Measurements from ENCODE around the gene CDK2.
"Not testable (repeated sequence)": the region's sequence is repeated elsewhere in the genome, so short reads cannot be mapped to it uniquely, and the experiment has no call there.

CDK2 gene

DNA sequence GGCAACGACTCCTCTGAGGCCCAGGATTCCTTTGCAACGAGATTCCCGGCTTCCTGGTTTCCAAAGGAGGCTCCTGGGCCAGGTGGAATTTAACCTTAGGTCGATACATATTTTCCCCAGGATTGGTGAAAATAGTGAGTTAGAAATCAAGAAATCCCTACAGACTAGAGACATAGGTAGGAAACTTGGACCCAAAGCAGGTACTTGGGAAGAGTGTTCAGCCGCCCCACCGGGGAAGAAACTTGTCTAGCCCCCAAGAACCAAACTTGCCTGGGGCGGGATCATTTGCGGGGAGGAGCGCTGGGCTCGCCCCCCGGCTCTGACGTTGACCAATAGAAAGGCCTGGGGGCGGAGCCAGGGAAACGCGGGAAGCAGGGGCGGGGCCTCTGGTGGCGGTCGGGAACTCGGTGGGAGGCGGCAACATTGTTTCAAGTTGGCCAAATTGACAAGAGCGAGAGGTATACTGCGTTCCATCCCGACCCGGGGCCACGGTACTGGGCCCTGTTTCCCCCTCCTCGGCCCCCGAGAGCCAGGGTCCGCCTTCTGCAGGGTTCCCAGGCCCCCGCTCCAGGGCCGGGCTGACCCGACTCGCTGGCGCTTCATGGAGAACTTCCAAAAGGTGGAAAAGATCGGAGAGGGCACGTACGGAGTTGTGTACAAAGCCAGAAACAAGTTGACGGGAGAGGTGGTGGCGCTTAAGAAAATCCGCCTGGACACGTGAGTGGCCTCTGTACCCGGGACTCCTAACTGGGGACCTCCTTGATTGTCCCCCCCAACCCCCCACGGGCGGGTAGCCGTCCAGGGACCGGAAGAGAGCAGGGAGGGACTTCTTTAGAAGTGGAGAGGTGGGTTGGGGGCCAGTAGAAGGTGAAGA is at the start of gene CDK2:
Gene CDK2, plus strand, starts transcription at position 423 of the 874 bp plus-strand sequence. Its CDS starts 179 bp downstream, at position 602.
- Mint-ChIP-seq H3K27ac (peak within 1 kb of the TSS; percentile 83), H3K27me3 (peaks cover 4% of the 10 kb centered on the region), H3K4me1 (peaks cover 48% of the 10 kb centered on the region), H3K9me3 (no peaks in the 10 kb centered on the region), H3K4me3 (peak within 1 kb of the TSS; percentile 92), H3K36me3 (peaks cover 22% of the 10 kb centered on the region)
- DNase-seq, result peak; percentile 94
- CTCF ChIA-PET, result no interaction called here

DNA sequence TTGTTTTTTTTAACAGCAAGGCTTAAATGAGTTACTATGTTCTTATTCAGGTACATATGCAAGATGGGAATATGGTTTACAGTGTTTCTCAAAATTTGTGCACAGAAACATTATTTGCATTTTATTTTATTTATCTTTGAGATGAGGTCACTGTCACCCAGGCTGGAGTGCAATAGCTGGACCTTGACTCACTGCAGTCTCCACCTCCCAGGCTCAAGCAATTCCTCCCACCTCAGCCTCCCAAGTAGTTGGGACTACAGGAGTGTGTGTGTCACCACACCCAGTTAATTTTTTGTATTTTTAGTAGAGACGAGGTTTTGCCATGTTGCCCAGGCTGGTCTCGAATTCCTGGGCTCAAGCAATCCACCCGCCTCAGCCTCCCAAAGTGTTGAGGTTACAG is 47.6 kb upstream of the CDK2 start:
- not testable (repeated sequence) for H3K4me3 Mint-ChIP-seq, H3K9me3 Mint-ChIP-seq, H3K27ac Mint-ChIP-seq, H3K27me3 Mint-ChIP-seq, DNase-seq
- CTCF ChIA-PET, result interaction anchor here (0.9 kb wide), 1 partner anchor 21 kb away, joined by 3 read pairs; no protein-coding TSS in a partner anchor
- peaks cover 44% of the 10 kb centered on the region for H3K36me3 Mint-ChIP-seq
- peaks cover 60% of the 10 kb centered on the region for H3K4me1 Mint-ChIP-seq

DNA sequence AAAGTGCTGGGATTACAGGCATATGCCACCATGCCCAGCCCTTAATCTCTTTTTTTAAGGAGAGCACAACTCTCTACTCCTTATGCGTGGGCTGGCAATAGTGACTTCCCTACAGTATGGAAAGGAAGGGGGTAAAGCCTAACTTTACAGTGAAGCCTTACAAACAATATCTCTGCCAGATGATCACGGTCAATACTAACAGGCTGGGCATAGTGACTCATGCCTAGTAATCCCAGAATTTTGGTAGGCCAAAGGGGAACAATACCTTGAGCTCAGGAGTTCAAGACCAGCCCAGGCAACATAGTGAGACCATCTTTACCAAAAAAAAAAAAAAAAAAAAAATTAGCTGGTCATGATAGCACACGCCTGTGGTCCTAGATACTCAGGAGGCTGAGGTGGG is 44.5 kb upstream of the CDK2 start:
- Mint-ChIP-seq H3K4me1 (peaks cover 57% of the 10 kb centered on the region), H3K9me3 (no peaks in the 10 kb centered on the region), H3K4me3 (no peak overlapping the region), H3K27ac (peak overlapping the region; percentile 29), H3K27me3 (no peaks in the 10 kb centered on the region), H3K36me3 (peaks cover 46% of the 10 kb centered on the region)
- CTCF ChIA-PET, result interaction anchor here (0.6 kb wide), 2 partner anchors 266 to 597 kb away, joined by 3 to 5 read pairs; no protein-coding TSS in a partner anchor
- DNase-seq, result no peak

DNA sequence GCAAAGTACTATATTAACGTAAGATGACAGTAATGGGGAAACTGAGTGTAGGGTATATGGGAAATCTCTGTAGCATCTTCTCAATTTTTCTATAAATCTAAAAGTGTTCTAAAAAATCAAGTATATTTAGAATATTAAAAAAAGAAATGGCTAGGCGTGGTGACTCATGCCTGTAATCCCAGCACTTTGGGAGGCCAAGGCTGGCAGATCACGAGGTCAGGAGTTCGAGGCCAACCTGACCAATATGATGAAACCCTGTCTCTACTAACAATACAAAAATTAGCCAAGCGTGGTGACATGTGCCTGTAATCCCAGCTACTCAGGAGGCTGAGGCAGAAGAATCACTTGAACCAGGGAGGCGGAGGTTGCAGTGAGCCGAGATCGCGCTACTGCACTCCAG is 43.0 kb upstream of the CDK2 start:
- H3K4me1 Mint-ChIP-seq, result peaks cover 55% of the 10 kb centered on the region
- H3K9me3 Mint-ChIP-seq, CTCF ChIA-PET, H3K4me3 Mint-ChIP-seq, H3K27me3 Mint-ChIP-seq, DNase-seq: not testable (repeated sequence)
- H3K36me3 Mint-ChIP-seq, result peaks cover 49% of the 10 kb centered on the region
- peak overlapping the region; percentile 17 for H3K27ac Mint-ChIP-seq

DNA sequence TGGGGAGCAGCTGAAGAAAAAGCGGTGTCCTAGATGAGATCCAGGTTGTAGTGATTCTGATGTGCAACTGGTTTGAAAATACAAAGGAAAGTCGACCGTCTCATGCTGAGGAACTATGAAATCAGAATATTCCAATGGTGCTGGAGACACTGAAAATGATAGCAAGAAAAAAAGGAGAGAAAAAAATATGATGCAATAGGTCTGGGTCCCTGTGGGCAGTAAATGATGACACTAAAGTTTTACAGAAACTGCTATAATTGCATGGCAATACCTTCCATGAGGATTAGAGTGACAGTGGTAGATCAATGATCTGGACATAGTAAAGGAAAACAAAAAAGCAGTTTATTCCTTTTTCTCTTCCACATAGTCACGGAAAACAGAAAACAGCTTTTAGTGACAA is 41.3 kb upstream of the CDK2 start:
- H3K4me1 Mint-ChIP-seq, result peaks cover 58% of the 10 kb centered on the region
- CTCF ChIA-PET, result interaction anchor here (0.9 to 3.7 kb wide), 8 partner anchors 9 to 187 kb away, joined by 3 to 66 read pairs (median 5); partner anchors contain the start of genes DNAJC14, ORMDL2 and SARNP
- DNase-seq, result no peak
- H3K36me3 Mint-ChIP-seq, result peaks cover 46% of the 10 kb centered on the region
- no peaks in the 10 kb centered on the region for H3K27me3 Mint-ChIP-seq
- H3K27ac Mint-ChIP-seq, result peak overlapping the region; percentile 100
- no peaks in the 10 kb centered on the region for H3K9me3 Mint-ChIP-seq
- H3K4me3 Mint-ChIP-seq, result peak overlapping the region; percentile 92

DNA sequence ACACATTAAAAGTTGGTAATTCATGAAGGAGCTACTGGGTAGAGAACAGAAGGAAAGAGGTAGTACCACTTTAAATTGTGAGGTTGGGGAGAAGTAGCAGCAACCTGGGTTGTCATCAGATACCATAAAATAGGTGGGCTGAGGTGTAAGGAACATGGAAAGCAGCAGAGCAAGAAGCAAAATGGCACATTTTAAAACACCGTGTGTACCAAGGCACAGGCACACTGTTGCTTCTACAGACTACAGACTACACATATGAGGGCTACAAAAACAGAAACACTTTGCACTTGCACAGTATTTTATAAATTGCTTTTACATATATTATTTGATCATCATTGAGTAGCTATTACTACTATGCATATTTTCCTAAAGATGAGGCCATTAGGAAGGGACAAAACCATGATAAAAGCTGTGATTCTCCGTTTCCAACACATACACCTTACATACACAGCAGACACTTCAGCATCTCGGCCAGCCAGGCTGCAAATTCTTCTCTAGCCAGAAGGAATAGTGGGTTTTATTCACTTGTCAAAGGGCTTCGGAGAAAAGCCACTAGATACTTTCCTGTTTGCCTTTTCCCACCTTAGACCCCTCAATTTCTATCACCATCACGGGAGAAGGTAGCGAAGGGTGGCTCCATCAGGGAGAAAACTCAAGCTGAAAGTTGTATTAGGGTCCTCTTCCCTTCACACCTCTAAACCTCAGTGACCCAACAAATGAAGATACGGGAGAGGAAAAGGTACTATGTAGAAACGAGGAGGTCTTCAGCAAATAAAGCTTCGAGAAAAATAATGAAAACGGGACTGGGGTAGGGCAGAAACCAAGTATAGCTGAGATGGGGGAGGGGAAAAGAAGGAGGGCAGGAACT is 40.5 kb upstream of the CDK2 start:
- peak; percentile 33 for DNase-seq
- H3K9me3 Mint-ChIP-seq, result no peaks in the 10 kb centered on the region
- H3K4me1 Mint-ChIP-seq, result peaks cover 57% of the 10 kb centered on the region
- peak overlapping the region; percentile 100 for H3K27ac Mint-ChIP-seq
- CTCF ChIA-PET, result interaction anchor here (0.7 to 3.7 kb wide), 11 partner anchors 9 to 187 kb away, joined by 3 to 66 read pairs (median 4); partner anchors contain the start of gene DNAJC14
- peak overlapping the region; percentile 92 for H3K4me3 Mint-ChIP-seq
- peaks cover 45% of the 10 kb centered on the region for H3K36me3 Mint-ChIP-seq
- no peaks in the 10 kb centered on the region for H3K27me3 Mint-ChIP-seq

DNA sequence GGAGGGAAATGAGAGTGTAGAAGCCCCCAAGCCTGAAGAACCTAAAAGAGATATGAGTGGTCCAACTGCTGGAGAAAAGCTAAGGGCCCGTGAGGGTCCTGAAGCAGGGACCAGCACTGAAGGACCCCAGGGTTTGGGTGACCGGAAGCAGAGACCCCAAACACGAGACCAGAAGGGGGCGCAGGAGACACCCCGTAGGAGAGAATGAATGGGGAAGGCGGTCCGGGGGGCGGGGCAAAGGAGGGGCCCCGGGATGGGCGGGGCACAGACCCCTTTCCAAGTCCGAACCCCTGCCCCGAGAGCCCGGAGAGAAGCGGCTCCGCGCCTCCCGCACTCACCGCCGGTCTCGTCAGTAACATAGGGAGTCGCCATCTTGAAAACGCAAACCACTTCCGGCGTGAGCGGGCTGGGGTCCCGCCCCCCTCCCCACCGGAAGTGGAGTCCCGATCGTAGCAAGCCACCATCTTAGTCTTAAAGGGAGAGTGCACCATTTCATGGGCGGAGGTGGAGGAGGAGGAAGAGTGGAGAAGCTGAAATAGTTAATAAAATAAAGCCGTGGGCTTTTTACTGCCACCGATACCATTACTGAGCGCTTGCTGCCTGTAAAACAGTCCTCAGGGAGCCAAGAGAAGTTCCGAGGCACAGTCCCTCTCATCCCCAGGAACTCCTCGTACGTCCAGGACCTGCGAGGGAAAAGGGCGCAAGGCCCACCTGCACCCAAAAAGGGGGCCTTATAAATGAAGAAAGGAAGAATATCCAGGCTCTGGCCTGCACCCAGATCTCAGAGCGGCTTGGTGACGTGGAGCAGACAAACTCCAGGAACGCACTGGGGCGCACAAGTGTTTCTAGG is 39.7 kb upstream of the CDK2 start:
- Mint-ChIP-seq H3K4me1 (peaks cover 50% of the 10 kb centered on the region), H3K4me3 (peak overlapping the region; percentile 92), H3K9me3 (no peaks in the 10 kb centered on the region), H3K27ac (peak overlapping the region; percentile 100), H3K27me3 (no peaks in the 10 kb centered on the region), H3K36me3 (peaks cover 48% of the 10 kb centered on the region)
- CTCF ChIA-PET, result interaction anchor here (0.6 to 3.7 kb wide), 10 partner anchors 10 to 188 kb away, joined by 3 to 66 read pairs (median 4); partner anchors contain the start of genes DNAJC14, ORMDL2 and SARNP
- peak; percentile 97 for DNase-seq

DNA sequence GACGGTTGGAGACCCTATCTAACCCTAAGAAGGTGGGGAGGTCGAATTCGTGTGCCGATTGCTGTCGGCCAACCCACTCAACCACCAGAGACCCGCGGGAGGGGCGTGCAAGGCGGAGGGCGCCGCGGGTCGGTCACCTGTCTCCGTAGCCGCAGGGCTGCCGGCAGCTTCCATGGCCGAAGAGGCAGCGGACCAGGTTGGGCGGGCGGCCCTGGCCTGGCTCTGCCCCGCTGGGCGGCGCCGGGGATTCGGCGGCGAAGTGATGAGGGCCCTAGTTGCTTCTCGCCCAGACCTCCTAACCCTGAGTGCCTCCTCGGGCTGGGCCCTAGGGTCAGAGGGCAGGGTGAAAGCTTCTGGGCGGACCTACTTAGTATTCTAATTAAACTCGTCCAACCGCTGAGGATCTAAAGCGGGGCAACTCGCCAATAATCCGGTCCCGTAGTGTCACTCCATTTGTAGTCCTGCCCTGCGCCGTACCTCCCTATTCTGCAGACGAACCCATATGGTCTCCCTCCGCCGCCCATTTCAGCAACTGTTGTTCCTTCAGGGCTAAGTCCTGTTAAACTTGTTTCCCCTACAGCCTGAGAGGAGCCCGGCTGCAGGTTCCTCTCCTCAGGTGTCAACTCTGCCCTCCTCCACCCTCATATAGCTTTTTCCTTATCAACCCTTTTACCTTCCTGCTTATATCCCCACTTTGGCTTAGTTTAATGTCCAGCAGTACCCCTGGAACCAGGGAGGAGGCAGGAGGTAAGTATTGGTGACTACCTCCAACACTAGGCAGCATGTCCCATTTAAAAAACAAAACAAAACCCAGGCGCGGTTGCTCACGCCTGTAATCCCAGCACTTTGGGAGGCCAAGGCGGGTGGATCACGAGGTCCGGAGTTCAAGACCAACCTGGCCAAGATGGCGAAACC is 38.8 kb upstream of the CDK2 start, which contains the start of gene PYM1:
Gene PYM1, minus strand, starts transcription at position 307 of the 915 bp plus-strand sequence. Its CDS starts 133 bp downstream, at position 174.
- DNase-seq, result peak; percentile 86
- CTCF ChIA-PET, result interaction anchor here (0.6 to 3.7 kb wide), 4 partner anchors 10 to 112 kb away, joined by 3 to 66 read pairs (median 4); partner anchors contain the start of genes ORMDL2 and SARNP
- H3K4me3 Mint-ChIP-seq, result peak within 1 kb of the TSS; percentile 92
- H3K27me3 Mint-ChIP-seq, result no peaks in the 10 kb centered on the region
- H3K4me1 Mint-ChIP-seq, result peaks cover 44% of the 10 kb centered on the region
- H3K9me3 Mint-ChIP-seq, result no peaks in the 10 kb centered on the region
- peak within 1 kb of the TSS; percentile 100 for H3K27ac Mint-ChIP-seq
- H3K36me3 Mint-ChIP-seq, result peaks cover 50% of the 10 kb centered on the region

DNA sequence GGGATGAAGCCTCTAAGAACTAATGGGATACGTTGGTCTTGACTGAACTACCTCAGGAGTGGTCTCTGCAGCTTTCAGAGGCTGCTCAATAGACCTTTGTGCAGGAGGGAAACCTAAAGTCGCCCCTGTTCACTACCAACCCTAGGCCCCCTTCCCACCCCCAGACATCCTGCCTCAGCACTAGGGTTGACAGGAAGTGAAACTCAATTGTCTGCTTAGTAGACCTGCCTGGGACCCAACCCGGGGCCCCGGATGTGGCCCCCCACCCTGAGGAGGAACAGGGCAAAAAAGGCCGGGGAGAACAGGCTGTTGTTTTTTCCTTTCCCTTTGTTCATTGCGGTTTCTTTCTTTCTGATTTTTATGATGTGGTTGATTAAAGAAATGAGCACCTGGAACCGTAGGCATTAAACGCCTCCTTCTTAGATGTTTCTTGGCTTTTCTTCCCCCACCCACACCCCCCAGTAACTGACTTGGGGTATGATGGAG is 37.3 kb upstream of the CDK2 start:
- CTCF ChIA-PET, result interaction anchor here (2.7 kb wide), 1 partner anchor 10 kb away, joined by 18 read pairs; no protein-coding TSS in a partner anchor
- peak overlapping the region; percentile 100 for H3K27ac Mint-ChIP-seq
- H3K4me1 Mint-ChIP-seq, result peaks cover 48% of the 10 kb centered on the region
- H3K36me3 Mint-ChIP-seq, result peaks cover 59% of the 10 kb centered on the region
- peak overlapping the region; percentile 92 for H3K4me3 Mint-ChIP-seq
- H3K27me3 Mint-ChIP-seq, result no peaks in the 10 kb centered on the region
- DNase-seq, result peak; percentile 95
- no peaks in the 10 kb centered on the region for H3K9me3 Mint-ChIP-seq

DNA sequence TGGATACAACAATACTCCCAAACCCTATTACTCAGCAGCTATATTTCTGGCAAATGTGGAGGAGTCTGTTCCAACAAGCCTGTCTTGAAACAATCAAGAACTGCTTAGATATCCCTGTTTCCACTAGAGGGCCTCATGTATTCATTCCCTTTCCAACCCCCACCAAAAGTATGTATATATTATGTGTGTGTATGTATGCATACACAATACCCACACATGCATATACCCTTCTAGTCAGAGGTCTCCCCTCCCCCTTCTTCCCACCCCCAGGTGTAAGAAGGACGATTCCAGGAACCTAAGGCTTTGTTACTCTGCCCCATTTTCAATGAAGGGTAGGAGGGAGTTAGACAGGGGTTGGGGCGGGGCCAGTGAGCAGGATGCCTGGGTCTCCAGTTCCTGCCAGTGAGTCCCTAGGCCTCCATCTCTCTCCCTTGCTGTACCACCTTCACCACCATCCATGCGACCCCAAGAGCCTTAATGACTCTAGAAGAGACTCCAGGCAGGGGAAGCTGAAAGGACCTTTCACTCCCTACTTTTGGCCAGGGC is 35.8 kb upstream of the CDK2 start, which contains the start of gene DGKA:
Gene DGKA, plus strand, starts transcription at position 392 of the 546 bp plus-strand sequence. CDS start 5,342 bp downstream, outside the sequence.
- H3K9me3 Mint-ChIP-seq, result no peaks in the 10 kb centered on the region
- H3K36me3 Mint-ChIP-seq, result peaks cover 60% of the 10 kb centered on the region
- peaks cover 48% of the 10 kb centered on the region for H3K4me1 Mint-ChIP-seq
- peak within 1 kb of the TSS; percentile 92 for H3K4me3 Mint-ChIP-seq
- CTCF ChIA-PET, result interaction anchor here (0.7 to 2.7 kb wide), 5 partner anchors 9 to 192 kb away, joined by 3 to 18 read pairs (median 3); partner anchors contain the start of genes DNAJC14 and RAB5B
- peak within 1 kb of the TSS; percentile 100 for H3K27ac Mint-ChIP-seq
- DNase-seq, result peak; percentile 95
- no peaks in the 10 kb centered on the region for H3K27me3 Mint-ChIP-seq

DNA sequence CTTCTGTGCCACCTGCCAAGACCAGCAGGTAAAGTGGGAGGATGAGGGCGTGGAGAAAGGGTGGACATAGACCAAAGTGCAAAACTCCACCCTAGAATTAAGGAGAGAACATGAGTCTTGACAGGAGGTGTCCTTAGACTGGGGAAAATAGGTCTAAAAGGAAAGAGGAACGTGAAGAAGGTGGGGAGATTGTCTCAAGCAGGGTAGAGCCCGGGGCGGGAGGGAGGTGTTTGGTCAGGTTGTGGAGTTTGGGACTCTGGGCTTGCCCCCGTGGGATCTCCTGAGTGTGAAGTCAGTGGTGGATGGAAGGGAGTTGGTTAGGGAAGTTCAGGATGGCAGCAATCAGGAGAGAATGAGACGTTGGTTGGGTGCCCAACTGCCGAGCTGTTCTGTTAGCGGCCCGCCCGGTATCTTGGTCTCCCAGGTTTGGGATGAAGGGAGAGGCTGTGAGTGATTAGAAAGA is 35.3 kb upstream of the CDK2 start:
- no peaks in the 10 kb centered on the region for H3K9me3 Mint-ChIP-seq
- H3K4me1 Mint-ChIP-seq, result peaks cover 48% of the 10 kb centered on the region
- H3K27ac Mint-ChIP-seq, result peak overlapping the region; percentile 100
- CTCF ChIA-PET, result interaction anchor here (2.7 kb wide), 1 partner anchor 8 kb away, joined by 18 read pairs; no protein-coding TSS in a partner anchor
- peaks cover 64% of the 10 kb centered on the region for H3K36me3 Mint-ChIP-seq
- H3K4me3 Mint-ChIP-seq, result peak overlapping the region; percentile 92
- peak; percentile 26 for DNase-seq
- H3K27me3 Mint-ChIP-seq, result no peaks in the 10 kb centered on the region

Data from activated naive CD4-positive, alpha-beta T cell treated with anti-CD3 and anti-CD28 coated beads, Interleukin-2, amount 10 ng/mL, durations not matched to agents 7 days and 5 days (primary cell).